Right forelimb (tissue), 1 donor: ENCODE measurements around the gene MRPL23.

Experiments used
- DNase-seq: peaks from one replicate; pipeline ENCODE4 v3.0.0-alpha.2; 2018

The MRPL23 gene

DNA sequence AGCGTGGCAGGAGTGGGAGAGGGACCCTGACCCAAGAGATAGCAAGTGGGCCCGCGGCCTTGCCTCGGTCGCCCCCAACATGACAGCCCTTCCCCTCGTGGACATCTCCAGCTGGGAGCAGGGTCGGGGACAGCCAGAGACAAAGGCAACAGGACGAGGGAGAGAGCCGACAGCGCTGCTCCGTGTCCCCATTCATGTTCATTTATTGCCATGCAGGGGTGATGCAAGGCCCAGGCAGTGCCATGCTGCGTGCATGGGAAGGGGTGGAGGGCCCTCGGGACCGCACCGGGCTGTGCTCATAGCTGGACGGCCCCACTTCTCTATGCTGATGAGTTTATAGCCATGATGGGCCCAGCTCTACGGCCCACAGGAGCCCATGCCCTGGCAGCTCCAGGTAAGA lies 12.7 kb downstream of the MRPL23 start:
- DNase-seq = no peak

- no peak for DNase-seq
Measured at GRCh38 chr11:1963864-1964263, 16.7 kb downstream of the MRPL23 start.

GRCh38 chr11:1964348-1964747 lies 17.2 kb downstream of the MRPL23 start:
- DNase-seq = no peak

- DNase-seq = no peak
Measured at GRCh38 chr11:1964955-1965354, 17.8 kb downstream of the MRPL23 start.

GRCh38 chr11:1966531-1966930 lies 19.4 kb downstream of the MRPL23 start:
- no peak for DNase-seq

DNA sequence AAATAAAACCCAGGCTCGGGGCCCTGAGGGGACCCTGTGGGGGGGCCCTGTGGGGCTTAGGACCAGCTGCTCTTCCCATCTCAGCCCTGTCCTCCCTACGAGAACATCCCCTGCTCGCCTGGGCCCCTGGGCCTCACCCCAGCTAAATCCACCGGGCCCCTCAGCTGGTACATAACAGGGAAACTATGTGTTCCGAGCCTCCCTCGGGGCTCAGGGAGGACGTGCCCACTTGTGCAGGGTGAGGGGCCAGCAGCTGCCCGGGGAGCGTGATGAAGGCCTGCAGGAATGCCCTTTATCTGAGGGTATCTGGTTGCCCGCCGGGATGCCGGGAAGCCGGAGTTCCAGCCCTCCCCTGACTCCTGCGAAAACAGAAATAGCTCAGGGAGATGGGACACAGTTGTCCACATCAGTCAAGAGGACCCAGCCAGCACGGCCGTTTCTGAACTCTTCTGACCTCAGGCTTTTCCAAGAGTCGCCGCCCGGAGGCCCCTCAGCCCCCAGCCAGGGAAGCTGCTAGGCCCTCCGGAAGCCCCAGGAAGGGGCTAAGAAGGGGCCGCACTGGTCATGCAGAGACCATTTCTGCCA lies 20.6 kb downstream of the MRPL23 start:
- no peak for DNase-seq

- no peak for DNase-seq
Measured at GRCh38 chr11:1968454-1969002, 21.4 kb downstream of the MRPL23 start.

DNA sequence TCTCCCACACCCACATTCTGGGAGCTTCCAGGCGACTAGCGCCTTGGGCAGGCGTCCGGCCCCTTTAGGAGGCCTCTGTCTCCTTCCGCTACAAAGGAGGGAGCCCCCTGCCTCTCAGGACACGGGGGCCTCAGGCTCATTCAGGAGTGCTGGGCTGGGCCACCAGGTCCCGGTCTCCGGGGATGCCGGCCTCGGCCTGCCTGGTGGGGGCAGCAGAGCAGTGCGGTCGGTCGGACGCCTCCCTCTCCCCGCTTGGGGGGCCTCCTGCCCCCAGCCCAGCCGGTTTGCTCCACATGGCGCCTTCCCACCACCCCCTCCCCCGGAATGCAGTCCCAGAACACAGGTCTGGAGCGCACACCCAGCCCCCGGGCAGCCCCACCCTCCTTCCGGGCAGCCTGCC lies 21.9 kb downstream of the MRPL23 start:
- DNase-seq = no peak

DNA sequence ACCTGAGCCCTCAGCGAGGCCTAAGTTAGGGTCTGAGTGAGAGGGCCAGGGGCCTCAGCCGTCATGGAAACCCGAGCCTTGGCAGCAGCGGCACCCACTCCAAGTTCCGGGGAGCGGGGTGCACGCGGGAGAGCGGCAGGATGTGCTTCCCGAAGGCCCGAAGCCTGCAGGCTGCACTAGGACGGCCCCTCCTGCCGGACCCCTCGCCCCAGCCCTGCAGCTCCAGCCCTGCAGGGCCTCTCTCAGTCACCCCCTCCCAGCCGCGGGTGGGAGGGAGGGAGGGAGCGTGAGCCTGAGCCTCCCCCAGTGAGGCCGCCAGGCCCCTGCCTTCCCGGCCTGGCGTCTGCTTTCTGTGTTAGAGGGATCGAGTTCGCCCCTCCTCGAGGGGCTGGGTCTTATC lies 22.6 kb downstream of the MRPL23 start:
- DNase-seq = no peak

DNA sequence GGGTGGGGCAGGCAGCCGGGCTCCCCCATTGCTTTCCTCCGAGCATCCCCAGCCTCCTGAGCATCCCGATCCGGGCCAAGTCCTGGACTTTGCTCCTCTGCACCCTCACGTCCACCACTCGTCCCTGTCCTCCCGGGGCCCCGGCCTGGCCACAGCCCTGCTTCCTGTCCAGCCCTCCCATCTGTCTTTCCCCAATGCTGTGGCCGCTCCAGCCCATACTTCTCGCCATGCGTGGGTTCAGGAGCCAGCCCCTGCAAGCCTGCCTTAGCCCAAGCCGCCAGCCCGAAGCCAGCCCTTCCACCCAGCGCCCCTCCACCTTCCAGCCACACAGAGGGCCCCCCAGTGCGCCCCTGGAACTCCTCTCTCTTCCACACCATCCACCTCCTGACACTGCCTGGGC lies 23.8 kb downstream of the MRPL23 start:
- no peak for DNase-seq

DNA sequence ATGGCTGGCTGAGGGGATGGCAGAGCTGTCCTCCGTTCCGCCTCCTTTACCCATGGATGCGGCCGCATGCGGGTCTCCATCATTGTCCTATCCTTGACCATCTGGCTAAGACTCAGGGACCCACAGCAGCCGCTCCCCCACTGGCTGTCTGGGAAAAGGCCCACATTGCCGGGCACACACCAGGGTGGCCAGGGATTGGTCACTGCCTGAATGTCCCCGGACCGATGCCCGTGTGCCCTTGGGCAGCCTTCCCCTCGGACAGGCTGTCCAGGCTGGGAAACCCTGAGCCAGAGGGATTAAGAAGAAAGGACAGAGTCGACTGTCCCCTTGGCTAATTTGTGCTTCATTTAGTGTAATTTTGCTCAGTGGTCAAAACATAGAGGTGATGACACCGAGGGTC lies 28.1 kb downstream of the MRPL23 start:
- DNase-seq = no peak

GRCh38 chr11:1978720-1979473 lies 31.8 kb downstream of the MRPL23 start:
- no peak for DNase-seq

GRCh38 chr11:1979607-1980006 lies 32.5 kb downstream of the MRPL23 start:
- DNase-seq = no peak

DNA sequence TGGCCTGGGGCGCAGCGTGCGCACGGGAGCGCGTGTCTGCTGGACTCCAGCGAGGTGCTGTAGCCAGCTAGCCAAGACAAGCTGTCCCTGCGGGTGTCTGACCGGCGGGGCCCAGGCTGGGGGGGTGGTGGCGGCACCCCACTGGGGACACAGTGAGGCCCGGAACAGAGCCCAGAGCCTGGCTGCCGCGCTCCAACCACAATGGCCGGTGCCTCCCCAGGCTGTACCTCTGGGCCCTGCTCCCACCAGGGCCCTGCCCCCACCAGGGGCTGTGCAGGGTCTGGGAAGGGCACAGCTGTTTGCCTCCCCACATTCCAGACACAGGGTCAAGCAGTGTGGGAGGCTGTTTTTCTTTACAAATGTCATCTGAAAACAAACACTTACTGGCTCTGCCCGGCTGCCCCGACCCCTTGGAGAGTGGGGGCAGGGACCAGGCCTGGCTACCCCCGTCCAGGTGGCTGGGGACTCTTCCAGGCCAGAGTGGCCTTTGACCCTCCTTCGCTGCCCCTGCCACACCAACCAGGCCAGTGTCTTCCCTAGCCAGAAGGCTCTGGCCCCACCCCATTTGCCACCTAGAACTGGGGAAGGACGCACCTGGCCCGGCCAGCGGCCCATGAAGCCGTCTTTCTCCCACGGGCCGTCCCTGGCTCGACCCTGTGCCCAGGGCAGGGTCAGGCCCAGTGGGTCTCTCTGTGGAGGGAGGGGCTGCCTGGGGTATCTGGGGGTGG lies 35.9 kb downstream of the MRPL23 start:
- DNase-seq = no peak

- no peak for DNase-seq
Measured at GRCh38 chr11:1983601-1983961, 36.4 kb downstream of the MRPL23 start.

DNA sequence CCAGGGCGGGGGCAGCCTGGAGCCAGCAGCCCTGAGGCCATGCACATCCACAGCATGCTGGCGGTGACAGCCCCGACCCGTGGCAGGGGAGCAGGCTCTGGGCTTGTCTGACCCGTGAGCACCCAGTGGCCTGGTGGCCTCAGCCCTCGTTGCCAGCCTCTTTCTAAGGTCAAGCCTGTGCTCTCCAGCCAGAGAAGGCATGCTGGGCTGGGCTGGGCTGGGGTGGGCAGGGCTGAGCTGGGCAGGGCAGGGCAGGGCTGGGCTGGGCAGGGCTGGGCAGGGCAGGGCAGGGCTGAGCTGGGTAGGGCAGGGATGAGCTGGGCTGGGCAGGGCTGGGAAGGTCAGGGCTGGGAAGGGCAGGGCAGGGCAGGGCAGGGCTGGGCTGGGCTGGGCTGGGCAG lies 39.9 kb downstream of the MRPL23 start:
- no peak for DNase-seq

DNA sequence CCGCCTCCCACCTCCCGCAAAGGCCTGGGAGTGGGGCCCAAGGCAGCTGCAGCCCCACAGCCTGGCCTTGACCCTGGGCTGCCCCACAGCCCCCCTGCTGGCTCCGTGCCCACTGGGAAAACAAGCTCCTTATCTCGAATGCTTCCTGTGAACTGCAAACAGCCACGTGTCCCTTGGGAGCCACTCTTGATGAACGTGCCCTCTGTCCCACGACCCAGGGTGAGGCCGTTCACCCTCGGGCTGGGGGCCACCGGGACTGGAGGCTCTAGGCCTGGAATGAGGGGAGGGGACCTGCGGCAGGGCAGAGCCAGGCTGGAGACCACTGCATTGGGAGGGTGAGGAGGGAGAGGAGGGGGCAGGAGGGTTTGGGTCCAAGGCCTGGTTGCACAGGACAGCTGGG lies 41.0 kb downstream of the MRPL23 start:
- no peak for DNase-seq

- peak; percentile 41 for DNase-seq
Measured at GRCh38 chr11:1988667-1989317, 41.7 kb downstream of the MRPL23 start.

- DNase-seq = no peak
Measured at GRCh38 chr11:1989953-1990352, 42.8 kb downstream of the MRPL23 start.

DNA sequence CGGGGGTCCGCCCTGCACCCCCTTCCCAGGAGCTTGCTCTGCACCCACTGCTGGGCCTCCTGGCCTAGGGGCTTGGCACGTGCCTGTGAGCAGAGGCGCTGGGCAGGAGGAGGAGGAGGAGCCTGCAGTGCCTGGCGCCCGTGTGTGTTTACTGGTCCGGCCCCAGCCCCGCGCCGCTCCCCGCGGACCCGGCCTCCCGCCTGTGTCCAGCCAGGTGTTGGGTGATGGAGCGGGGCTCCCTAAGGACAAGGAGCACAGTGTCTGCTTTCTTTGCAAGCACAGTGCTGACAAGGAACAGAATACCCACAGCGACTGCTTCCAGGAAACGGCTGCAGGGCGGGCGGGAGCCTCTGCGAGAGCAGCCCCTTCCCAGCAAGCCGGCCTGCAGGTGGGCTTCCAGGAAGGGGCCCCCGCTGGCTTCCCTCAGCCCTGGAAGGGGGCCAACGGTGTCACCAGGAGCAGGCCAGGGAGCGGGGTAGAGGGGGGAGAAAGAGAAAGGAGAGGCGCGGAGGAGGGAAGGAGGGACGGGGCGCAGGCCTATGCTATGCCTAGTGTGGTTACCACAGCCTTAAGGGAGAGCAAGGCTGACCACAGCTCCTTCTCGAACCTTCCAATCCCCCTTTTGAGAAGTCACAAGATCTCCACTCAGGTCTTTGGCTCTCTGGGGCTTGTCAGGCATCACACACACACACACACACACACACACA lies 43.9 kb downstream of the MRPL23 start:
- DNase-seq = no peak

- no peak for DNase-seq
Measured at GRCh38 chr11:1992111-1992510, 45.0 kb downstream of the MRPL23 start.

GRCh38 chr11:1994121-1994520 lies 47.0 kb downstream of the MRPL23 start:
- DNase-seq = no peak

GRCh38 chr11:1997755-1998154 lies 50.6 kb downstream of the MRPL23 start, which contains the start of gene H19:
Gene H19, minus strand, starts transcription at chr11:1997842.
- no peak for DNase-seq
